Measurements from ENCODE around the gene REEP5. TPM values are rescaled to one million over a fixed set of nuclear protein-coding genes. Genes with fewer than 3 reads are reported as not detected.

The REEP5 gene
- total RNA-seq, 4 donors from 2014 or later, result 74.2 to 90.1 (median 81.9) TPM

DNA sequence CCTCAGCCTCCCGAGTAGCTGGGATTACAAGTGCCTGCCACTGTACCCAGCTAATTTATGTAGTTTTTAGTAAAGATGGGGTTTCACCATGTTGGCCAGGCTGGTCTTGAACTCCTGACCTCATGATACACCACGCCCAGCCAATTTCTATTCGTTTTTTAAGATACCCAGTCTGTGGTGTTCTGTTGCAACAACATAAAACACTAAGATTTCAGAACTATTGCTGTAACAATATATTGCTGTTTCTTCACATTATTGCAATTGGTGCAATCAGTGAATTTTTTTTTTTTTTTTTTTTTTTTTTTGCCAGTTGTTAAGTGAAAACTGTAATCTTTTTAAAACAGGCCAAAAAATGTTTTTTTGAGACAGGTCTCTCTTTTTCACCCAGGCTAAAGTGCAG, 51.1 kb downstream of the REEP5 start:
- no peak for DNase-seq (ENCODE audit: low spot score)
- TF ChIP-seq CTCF (IDR thresholded peaks at IDR 0.05), result no peak
- no peak for ATAC-seq (ENCODE audit: low FRiP score)

GRCh38 chr5:112869948-112870347, 52.1 kb downstream of the REEP5 start:
- DNase-seq (ENCODE audit: low spot score), result no peak
- TF ChIP-seq CTCF (IDR thresholded peaks at IDR 0.05), result no peak
- ATAC-seq (ENCODE audit: low FRiP score), result no peak

DNA sequence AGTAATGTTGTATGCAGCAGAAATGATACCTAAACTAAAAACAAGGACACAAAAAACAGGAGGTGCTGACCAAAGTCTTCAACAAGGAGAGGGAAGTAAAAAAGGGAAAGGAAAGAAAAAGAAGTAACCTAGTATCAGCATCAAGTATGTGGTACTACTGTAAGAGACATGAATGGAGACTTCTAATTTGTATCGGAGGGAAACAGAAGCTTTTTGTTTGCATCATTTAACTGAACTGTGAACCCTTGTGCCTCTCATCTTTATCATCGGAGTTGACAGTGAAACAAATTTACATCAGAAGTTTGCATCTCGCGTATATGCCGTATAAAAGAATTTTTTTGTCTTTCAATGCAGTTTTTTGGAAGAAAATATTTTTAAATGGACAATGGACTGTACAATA, 54.6 kb downstream of the REEP5 start:
- ATAC-seq (ENCODE audit: low FRiP score) (no peak), DNase-seq (ENCODE audit: low spot score) (no peak)
- TF ChIP-seq CTCF (IDR thresholded peaks at IDR 0.05), result no peak

- TF ChIP-seq CTCF (IDR thresholded peaks at IDR 0.05), result no peak
- ATAC-seq (ENCODE audit: low FRiP score) (no peak), DNase-seq (ENCODE audit: low spot score) (no peak)
Observed at GRCh38 chr5:112866739-112867138, 55.3 kb downstream of the REEP5 start.

- DNase-seq (ENCODE audit: low spot score), result no peak
- no peak for TF ChIP-seq CTCF (IDR thresholded peaks at IDR 0.05)
- no peak for ATAC-seq (ENCODE audit: low FRiP score)
Observed at GRCh38 chr5:112865128-112865527, 56.9 kb downstream of the REEP5 start.

DNA sequence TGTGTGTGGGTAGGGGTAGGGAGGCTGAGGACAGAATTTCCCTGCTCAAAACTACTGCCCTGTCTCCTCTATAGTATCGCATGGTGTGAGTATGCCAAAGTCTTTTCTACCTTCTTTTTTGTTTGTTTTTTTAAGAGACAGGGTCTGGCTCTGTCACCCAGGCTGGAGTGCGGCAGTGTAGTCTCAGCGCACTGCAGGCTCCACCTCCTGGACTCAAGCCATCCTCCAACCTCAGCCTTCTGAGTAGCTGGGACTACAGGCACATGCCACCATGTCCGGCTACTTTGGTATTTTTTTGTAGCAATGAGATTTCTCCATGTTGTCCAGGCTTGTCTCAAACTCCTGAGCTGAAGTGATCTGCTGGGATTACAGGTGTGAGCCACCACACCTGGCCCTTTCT, 58.5 kb downstream of the REEP5 start:
- DNase-seq (ENCODE audit: low spot score), result no peak
- no peak for TF ChIP-seq CTCF (IDR thresholded peaks at IDR 0.05)
- ATAC-seq (ENCODE audit: low FRiP score), result no peak

GRCh38 chr5:112862085-112862484, 59.9 kb downstream of the REEP5 start:
- no peak for ATAC-seq (ENCODE audit: low FRiP score)
- no peak for DNase-seq (ENCODE audit: low spot score)
- no peak for TF ChIP-seq CTCF (IDR thresholded peaks at IDR 0.05)
